Measurements from ENCODE around the gene KIAA0232. TPM values are rescaled to one million over a fixed set of nuclear protein-coding genes. Genes with fewer than 3 reads are reported as not detected.

Gene KIAA0232
- total and polyA plus RNA-seq, 7 donors = 8.7 to 79.8 (median 53.3) TPM

- no peak for TF ChIP-seq CTCF (IDR thresholded peaks at IDR 0.05)
- Histone ChIP-seq H3K27ac (peak overlapping the region; percentile 67), H3K4me1 (peaks cover 62% of the 10 kb centered on the region), H3K27me3 (ENCODE audit: insufficient read depth in 3 of 3, low read length in 2 of 3) (no peaks in the 10 kb centered on the region), H3K4me3 (no peak overlapping the region), H3K9me3 (no peaks in the 10 kb centered on the region), H3K36me3 (ENCODE audit: insufficient read depth in 1 of 2, low read depth in 1 of 2) (no peaks in the 10 kb centered on the region)
- 85 to 95% (median 92%) methylated on average over 12 of the region's 12 CpGs for WGBS, 3 donors
- no peak for ATAC-seq
- intact Hi-C loops (cut with DNase I) = loop anchor here in 1 of 2 donors (5.0 kb wide), 1 partner anchor 71 kb away; no protein-coding TSS in a partner anchor
- DNase-seq = no peak
Observed at GRCh38 chr4:6916069-6916586, 133.6 kb downstream of the KIAA0232 start.

GRCh38 chr4:6916587-6917460, 134.3 kb downstream of the KIAA0232 start:
- no peak for TF ChIP-seq CTCF (IDR thresholded peaks at IDR 0.05)
- DNase-seq (peak in 1 of 2 donors; percentile 70), ATAC-seq (peak; percentile 59 to 74 (median 68))
- 43 to 59% (median 50%) methylated on average over 15 of the region's 15 CpGs for WGBS, 3 donors
- H3K4me1 ChIP-seq = peaks cover 55% of the 10 kb centered on the region
- no peaks in the 10 kb centered on the region for H3K27me3 ChIP-seq (ENCODE audit: insufficient read depth in 3 of 3, low read length in 2 of 3)
- no peak overlapping the region for H3K4me3 ChIP-seq
- intact Hi-C loops (cut with DNase I) = loop anchor here in 1 of 2 donors (5.0 kb wide), 1 partner anchor 70 kb away; no protein-coding TSS in a partner anchor
- H3K36me3 ChIP-seq (ENCODE audit: insufficient read depth in 1 of 2, low read depth in 1 of 2) = no peaks in the 10 kb centered on the region
- H3K27ac ChIP-seq = peak overlapping the region; percentile 67
- H3K9me3 ChIP-seq = no peaks in the 10 kb centered on the region

GRCh38 chr4:6917461-6918271, 135.1 kb downstream of the KIAA0232 start:
- peak; percentile 42 for TF ChIP-seq CTCF (IDR thresholded peaks at IDR 0.05)
- Histone ChIP-seq H3K4me1 (peaks cover 46% of the 10 kb centered on the region), H3K27me3 (ENCODE audit: insufficient read depth in 3 of 3, low read length in 2 of 3) (no peaks in the 10 kb centered on the region), H3K27ac (peak overlapping the region; percentile 67), H3K36me3 (ENCODE audit: insufficient read depth in 1 of 2, low read depth in 1 of 2) (no peaks in the 10 kb centered on the region), H3K9me3 (no peaks in the 10 kb centered on the region), H3K4me3 (no peak overlapping the region)
- intact Hi-C loops (cut with DNase I) = loop anchor here in 1 of 2 donors (5.0 kb wide), 1 partner anchor 70 kb away; no protein-coding TSS in a partner anchor
- 52 to 60% (median 59%) methylated on average over 18 of the region's 18 CpGs for WGBS, 3 donors
- DNase-seq (peak; percentile 60 to 83), ATAC-seq (peak; percentile 52 to 69 (median 60))

GRCh38 chr4:6918338-6918737, 135.8 kb downstream of the KIAA0232 start:
- 21 to 41% (median 23%) methylated on average over 7 of the region's 7 CpGs for WGBS, 3 donors
- intact Hi-C loops (cut with DNase I) = loop anchor here in 1 of 2 donors (5.0 kb wide), 1 partner anchor 69 kb away; no protein-coding TSS in a partner anchor
- DNase-seq (no peak), ATAC-seq (peak; percentile 26 to 50 (median 34))
- Histone ChIP-seq H3K36me3 (ENCODE audit: insufficient read depth in 1 of 2, low read depth in 1 of 2) (peaks cover 0 to 2% of the 10 kb centered on the region in 2 donors), H3K4me3 (no peak overlapping the region), H3K4me1 (peaks cover 42% of the 10 kb centered on the region), H3K27ac (peak overlapping the region; percentile 67), H3K9me3 (no peaks in the 10 kb centered on the region), H3K27me3 (ENCODE audit: insufficient read depth in 3 of 3, low read length in 2 of 3) (no peaks in the 10 kb centered on the region)
- no peak for TF ChIP-seq CTCF (IDR thresholded peaks at IDR 0.05)

Measured in psoas muscle (tissue), 8 donors.